H1 (cell line): ENCODE results near the gene CA5A. TPM values are rescaled to one million over a fixed set of nuclear protein-coding genes. Genes with fewer than 3 reads are reported as not detected.

Source experiments
- ASH2L ChIP-seq: fragments of 200-600, 300-600 bp; sonication (generic); IDR thresholded peaks from one replicate; pipeline ENCODE4 v1.7.1; 2017; ENCODE audit warnings: low read length
- ATF3 ChIP-seq: IDR thresholded peaks from 2 replicates; pipeline ENCODE4 v1.6.1; 2011; ENCODE audit warnings: low read depth, mild to moderate bottlenecking, low read length; ENCODE audit not compliant: insufficient read depth
- BACH1 ChIP-seq: IDR thresholded peaks from 2 replicates; pipeline ENCODE4 v1.6.1; 2012; ENCODE audit warnings: low read length, improper control_type of control experiment
- BRCA1 ChIP-seq: IDR thresholded peaks from 2 replicates; pipeline ENCODE4 v1.6.1; 2012; ENCODE audit warnings: low read depth, low read length, improper control_type of control experiment
- CBX8 ChIP-seq: fragments of 300-800, 300-1000 bp; sonication (generic); IDR thresholded peaks from 2 replicates; pipeline ENCODE4 v1.7.1; 2016; ENCODE audit warnings: low read depth, low read length, borderline replicate concordance
- CEBPB ChIP-seq: IDR thresholded peaks from 2 replicates; pipeline ENCODE4 v1.6.1; 2012; ENCODE audit warnings: low read depth, low read length
- CTBP2 ChIP-seq: IDR thresholded peaks from 2 replicates; pipeline ENCODE4 v1.7.0; 2011; ENCODE audit warnings: borderline replicate concordance, mild to moderate bottlenecking, moderate library complexity, mixed read lengths, low read length; ENCODE audit not compliant: insufficient read depth, insufficient read length
- E2F6 ChIP-seq: IDR thresholded peaks from 2 replicates; pipeline ENCODE4 v1.6.1; 2012; ENCODE audit warnings: inconsistent platforms
- EGR1 ChIP-seq: IDR thresholded peaks from 2 replicates; pipeline ENCODE4 v1.6.1; 2011; ENCODE audit warnings: low read depth, low read length, borderline replicate concordance
- FOSL1 ChIP-seq: IDR thresholded peaks from 2 replicates; pipeline ENCODE4 v1.6.1; 2011; ENCODE audit warnings: mild to moderate bottlenecking, low read depth, low read length, moderate library complexity; ENCODE audit not compliant: insufficient read depth
- HDAC6 ChIP-seq: IDR thresholded peaks from one replicate; pipeline ENCODE4 v1.7.1; 2012; ENCODE audit warnings: low read depth, mild to moderate bottlenecking, inconsistent platforms, low read length, moderate library complexity
- JUND ChIP-seq: IDR thresholded peaks from 2 replicates; pipeline ENCODE4 v1.6.1; 2011; ENCODE audit warnings: mild to moderate bottlenecking, improper control_type of control experiment, low read length
- KDM4A ChIP-seq: IDR thresholded peaks from one replicate; pipeline ENCODE4 v1.7.1; 2012; ENCODE audit warnings: low read depth, mild to moderate bottlenecking, moderate library complexity, low read length, inconsistent platforms; ENCODE audit not compliant: severe bottlenecking
- KDM5A ChIP-seq: fragments of 200-600 bp; IDR thresholded peaks from 2 replicates; pipeline ENCODE4 v1.7.1; 2012; ENCODE audit warnings: mild to moderate bottlenecking, low read length, inconsistent platforms, mixed read lengths
- MAX ChIP-seq: IDR thresholded peaks from 2 replicates; pipeline ENCODE4 v1.6.1; 2012; ENCODE audit warnings: inconsistent platforms
- PHF8 ChIP-seq: fragments of 200-600 bp; sonication (generic); conservative IDR thresholded peaks from 2 replicates; pipeline ENCODE4 v1.7.1; 2012; ENCODE audit warnings: low read depth, mild to moderate bottlenecking, inconsistent platforms, low read length, moderate library complexity
- RNF2 ChIP-seq: fragments of 200-900, 300-1000 bp; sonication (generic); IDR thresholded peaks from 2 replicates; pipeline ENCODE4 v1.7.1; 2016; ENCODE audit warnings: borderline replicate concordance, low read depth, mild to moderate bottlenecking, antibody characterized with exemption, low read length; ENCODE audit not compliant: poor library complexity, severe bottlenecking; ENCODE audit errors: missing control alignments
- SIN3A ChIP-seq, 2 experiments: IDR thresholded peaks in 1 of 2; conservative IDR thresholded peaks in 1 of 2; 2 replicates each; pipeline ENCODE4 v1.6.1; 2011 to 2012; ENCODE audit warnings: low read length in 2 of 2, improper control_type of control experiment in 1 of 2, low read depth in 1 of 2, mild to moderate bottlenecking in 1 of 2
- SIX5 ChIP-seq: IDR thresholded peaks from 2 replicates; pipeline ENCODE4 v1.6.1; 2011; ENCODE audit warnings: mild to moderate bottlenecking, low read depth, low read length
- SP2 ChIP-seq: IDR thresholded peaks from 2 replicates; pipeline ENCODE4 v1.6.1; 2012; ENCODE audit warnings: mild to moderate bottlenecking, low read length, inconsistent platforms
- SRF ChIP-seq: IDR thresholded peaks from 2 replicates; pipeline ENCODE4 v1.6.1; 2011; ENCODE audit warnings: mild to moderate bottlenecking, low read depth, low read length, moderate library complexity
- TBP ChIP-seq: IDR thresholded peaks from 2 replicates; pipeline ENCODE4 v1.6.1; 2011; ENCODE audit warnings: low read depth, low read length, improper control_type of control experiment
- TCF12 ChIP-seq: IDR thresholded peaks from 2 replicates; pipeline ENCODE4 v1.6.1; 2011; ENCODE audit warnings: low read depth, mild to moderate bottlenecking, low read length
- ZNF274 ChIP-seq: IDR thresholded peaks from 2 replicates; pipeline ENCODE4 v1.7.0; 2012; ENCODE audit warnings: low read length, borderline replicate concordance; ENCODE audit errors: extremely low read depth
- polyA plus RNA-seq, 7 experiments: library from polyadenylated mRNA; depleted of rRNA in 3 of 7; stranded (reverse) in 5 of 7; unstranded in 2 of 7; fragments of >200 nt in 5 of 7; fragments of 200-250 nt in 2 of 7; gene quantifications; 1 replicate in 5 of 7; 2 replicates in 1 of 7; 4 replicates in 1 of 7; pipeline versions ENCODE4 v1.2.1 to v1.2.3, GENCODE V29; 2011 to 2013; ENCODE audit warnings: missing spikeins in 2 of 7, mixed read lengths in 2 of 7
- total RNA-seq: library from RNA; stranded (reverse); fragmentation: NEBNext Ultra II Directional; extraction: Animal tissue kit (Norgen Biotek cat#: 25700); gene quantifications from 2 replicates; pipeline ENCODE4 v1.2.1, GENCODE V29; 2021

CA5A gene
- total and polyA plus RNA-seq, 2 of the 8 experiments (the other 6 are each of a cell fraction or from before 2014, with no cell fraction given) = not detected

- TF ChIP-seq SIN3A (conservative IDR thresholded peaks at IDR 0.05 in 1 of 2, IDR thresholded peaks at IDR 0.05 in 1 of 2; ENCODE audit: low read depth in 1 of 2, low read length in 2 of 2) (peak; percentile 85 to 89; a peak in 3 of 4 replicates), PHF8 (no peak), MAX (peak; percentile 89), SP2 (no peak), BRCA1 (no peak), HDAC6 (no peak), CBX8 (no peak), TBP (peak; percentile 45; the same call in 1 of the 2 replicates), EGR1 (no peak), FOSL1 (no peak), KDM4A (no peak), TCF12 (no peak), CEBPB (peak; percentile 99), RNF2 (no peak), JUND (peak; percentile 87), ZNF274 (no peak), ATF3 (peak; percentile 88), KDM5A (no peak), E2F6 (0 out of 2 replicates have a peak, but pooled peaks have one; percentile 16), BACH1 (no peak), SRF (no peak), SIX5 (no peak), CTBP2 (no peak), ASH2L (no peak)
These were observed 82.8 kb downstream of the CA5A start (continued) for GRCh38 chr16:87853411-87854052.
